HG02798 (cell line): Measurements from ENCODE around the gene GAS7.

Source experiments
- ATAC-seq: cut with Tn5 transposase; IDR thresholded peaks from one replicate; pipeline ENCODE4 v1.9.1; 2021; ENCODE audit warnings: mild to moderate bottlenecking; ENCODE audit not compliant: unreplicated experiment, poor library complexity

The GAS7 gene

GRCh38 chr17:9874722-9875121 is 323.7 kb downstream of the GAS7 start:
- ATAC-seq, result no peak

GRCh38 chr17:9872852-9873251 is 325.6 kb downstream of the GAS7 start:
- ATAC-seq, result no peak

- ATAC-seq, result no peak
Measured at GRCh38 chr17:9868552-9868951, 329.9 kb downstream of the GAS7 start.

- no peak for ATAC-seq
Measured at GRCh38 chr17:9865586-9865985, 332.8 kb downstream of the GAS7 start.

- no peak for ATAC-seq
Measured at GRCh38 chr17:9862949-9863348, 335.5 kb downstream of the GAS7 start.

- ATAC-seq, result no peak
Measured at GRCh38 chr17:9862220-9862619, 336.2 kb downstream of the GAS7 start.

- no peak for ATAC-seq
Measured at GRCh38 chr17:9860851-9861250, 337.6 kb downstream of the GAS7 start.
